GM21526 (cell line): ENCODE measurements around the gene TET2.

ENCODE experiments used
- ATAC-seq: cut with Tn5 transposase; IDR thresholded peaks from one replicate; pipeline ENCODE4 v1.9.1; 2021; ENCODE audit warnings: moderate library complexity; ENCODE audit not compliant: unreplicated experiment, low FRiP score

TET2 gene

DNA sequence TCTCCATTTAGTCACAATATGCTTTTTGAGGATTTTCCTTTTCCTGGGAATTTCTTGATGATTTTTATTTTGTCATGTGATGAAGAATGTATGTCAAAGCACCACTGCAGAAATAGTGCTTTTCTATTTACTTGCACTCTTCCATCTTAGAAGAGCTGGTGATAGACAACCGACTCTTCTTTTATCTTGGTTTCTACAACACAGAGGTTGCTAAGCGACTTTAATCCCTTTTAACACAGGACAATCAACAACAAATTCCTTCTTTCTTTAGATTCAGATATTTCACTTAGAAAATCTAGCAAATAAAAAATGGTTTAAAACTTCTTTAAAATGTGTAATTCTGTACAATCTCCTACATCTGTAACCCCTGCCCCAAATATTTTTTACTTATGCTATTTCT is 34.6 kb downstream of the TET2 start:
- no peak for ATAC-seq

GRCh38 chr4:105182211-105182610 is 35.5 kb downstream of the TET2 start:
- ATAC-seq, result no peak

DNA sequence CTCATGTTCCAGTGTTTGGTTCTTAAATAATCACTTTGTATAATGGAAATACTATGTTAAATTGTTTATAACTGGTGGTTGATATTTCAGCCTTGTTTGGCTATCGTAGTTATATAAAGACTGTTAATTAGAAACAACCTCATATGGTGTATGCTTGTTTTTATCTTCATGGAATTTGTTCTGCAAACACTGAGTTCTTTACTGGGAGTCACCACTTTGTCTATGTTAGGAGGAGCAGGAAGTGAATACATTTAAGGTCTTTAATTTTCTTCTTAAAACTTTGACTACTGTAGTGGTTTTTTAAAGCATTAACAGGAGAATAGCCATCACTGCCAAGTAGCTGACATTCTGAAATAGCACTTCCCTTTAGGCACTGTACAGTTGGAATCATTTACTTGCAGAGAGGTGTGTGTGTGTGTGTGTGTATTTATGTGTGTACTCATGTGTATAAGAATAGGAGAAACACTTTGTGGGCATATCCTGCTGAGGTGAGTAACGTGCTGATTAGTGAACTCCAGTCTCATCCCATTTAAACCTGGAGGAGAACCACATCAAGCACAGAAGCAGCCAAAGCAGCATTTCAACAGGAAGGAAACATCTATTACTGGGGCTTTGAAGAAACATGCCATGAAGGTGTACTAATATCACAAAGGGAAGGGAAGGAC is 37.8 kb downstream of the TET2 start:
- no peak for ATAC-seq

DNA sequence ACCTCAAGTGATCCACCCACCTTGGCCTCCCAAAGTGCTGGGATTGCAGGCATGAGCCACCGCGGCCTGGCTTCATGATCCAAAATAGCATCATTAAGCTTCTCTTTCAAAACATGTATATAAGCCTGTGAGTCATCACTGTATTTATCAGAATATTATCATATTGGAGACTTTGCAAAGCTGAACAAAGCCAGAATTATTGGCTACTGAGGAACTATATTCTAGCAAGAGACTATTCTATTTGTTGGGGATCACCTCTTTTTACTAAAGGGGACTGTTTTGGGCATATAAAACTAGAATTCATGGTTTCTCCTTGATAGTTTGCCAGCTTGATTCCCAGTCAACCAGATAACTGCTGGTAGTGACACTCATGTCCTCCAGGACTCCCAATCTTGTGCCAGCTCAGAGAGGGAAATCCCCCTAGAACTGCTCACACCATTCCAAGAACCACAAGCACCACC is 40.1 kb downstream of the TET2 start:
- ATAC-seq, result no peak

- no peak for ATAC-seq
Measured at GRCh38 chr4:105189855-105190650, 43.4 kb downstream of the TET2 start.

GRCh38 chr4:105191621-105192210 is 45.0 kb downstream of the TET2 start:
- peak; percentile 41 for ATAC-seq

DNA sequence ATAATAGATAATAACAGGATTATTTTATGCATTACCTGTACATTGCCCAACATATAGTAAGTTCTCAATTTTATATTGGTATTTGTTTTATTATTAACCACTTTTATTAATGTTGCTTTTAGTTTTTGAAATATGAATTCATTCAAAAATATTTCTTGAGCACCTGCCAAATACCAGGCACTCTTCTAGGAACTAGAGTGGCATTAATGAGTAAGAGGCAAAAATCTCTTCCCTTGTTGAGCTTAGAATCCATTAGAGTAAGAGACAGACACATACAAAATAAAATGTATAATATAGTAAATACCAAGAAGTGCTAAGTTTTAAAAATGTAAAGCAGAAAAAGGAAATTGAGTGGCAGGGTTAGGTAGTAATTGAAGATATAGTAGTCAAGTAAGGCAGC is 45.8 kb downstream of the TET2 start:
- no peak for ATAC-seq

GRCh38 chr4:105192910-105193309 is 46.2 kb downstream of the TET2 start:
- no peak for ATAC-seq

GRCh38 chr4:105193536-105193935 is 46.9 kb downstream of the TET2 start:
- no peak for ATAC-seq

GRCh38 chr4:105194328-105195231 is 47.9 kb downstream of the TET2 start:
- ATAC-seq, result peak; percentile 94

GRCh38 chr4:105196523-105197145 is 50.0 kb downstream of the TET2 start:
- ATAC-seq, result peak; percentile 43

DNA sequence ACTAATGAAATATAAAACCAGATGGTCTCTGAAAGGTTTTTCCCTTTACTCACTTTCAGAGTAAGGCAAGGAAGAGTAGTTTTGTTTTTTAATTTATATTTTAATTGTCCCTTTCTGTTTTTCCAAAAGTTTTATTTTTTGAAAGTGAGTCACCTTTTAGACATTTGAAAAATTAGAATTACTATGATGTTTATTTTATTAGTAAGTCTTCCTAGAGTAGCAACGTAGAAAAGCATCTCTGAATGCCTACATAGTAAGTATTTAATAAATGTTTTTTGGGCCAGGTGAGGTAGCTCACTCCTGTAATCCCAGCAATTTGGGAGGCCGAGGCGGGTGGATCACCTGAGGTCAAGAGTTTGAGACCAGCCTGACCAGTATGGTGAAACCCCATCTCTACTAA is 51.1 kb downstream of the TET2 start:
- no peak for ATAC-seq

DNA sequence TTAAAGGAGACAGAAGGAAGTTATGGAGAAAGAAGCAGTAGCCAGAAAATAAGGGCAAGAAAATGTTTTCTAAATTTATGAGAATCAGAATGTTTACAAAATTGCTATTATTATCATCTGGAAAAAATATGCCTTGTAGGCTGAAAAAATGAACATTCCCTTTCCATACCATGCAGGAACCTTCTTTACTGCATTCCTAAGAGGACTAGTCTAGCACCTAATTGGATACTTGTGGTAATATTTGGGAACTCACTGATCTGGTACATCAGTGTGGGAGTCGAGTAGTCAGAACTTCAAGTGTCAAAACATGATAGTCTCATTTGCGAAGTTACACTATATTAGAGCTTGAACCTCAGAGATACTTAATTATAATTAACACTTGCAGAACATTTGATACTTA is 51.9 kb downstream of the TET2 start:
- ATAC-seq, result no peak

DNA sequence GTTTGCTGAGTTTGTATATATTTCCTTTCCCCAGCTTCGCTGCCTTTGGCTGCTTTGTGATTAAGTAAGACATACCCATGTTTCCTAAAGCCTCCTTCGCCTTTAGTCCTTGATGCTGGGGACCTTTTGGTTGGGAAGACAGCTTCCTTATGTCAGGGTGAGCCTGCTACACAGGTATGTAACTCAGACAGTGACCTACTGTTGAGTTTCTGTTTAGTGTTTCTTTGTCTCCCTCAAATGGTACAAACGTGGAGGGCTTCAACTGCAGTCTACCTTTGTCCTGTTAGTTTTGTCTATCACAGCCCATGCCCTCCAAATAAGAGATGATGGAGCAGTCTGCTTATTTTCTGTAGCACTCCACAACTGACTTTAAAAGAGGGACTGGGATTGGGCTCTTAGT is 59.5 kb downstream of the TET2 start:
- ATAC-seq, result no peak

- no peak for ATAC-seq
Measured at GRCh38 chr4:105207386-105207785, 60.7 kb downstream of the TET2 start.

- no peak for ATAC-seq
Measured at GRCh38 chr4:105208561-105208960, 61.9 kb downstream of the TET2 start.

DNA sequence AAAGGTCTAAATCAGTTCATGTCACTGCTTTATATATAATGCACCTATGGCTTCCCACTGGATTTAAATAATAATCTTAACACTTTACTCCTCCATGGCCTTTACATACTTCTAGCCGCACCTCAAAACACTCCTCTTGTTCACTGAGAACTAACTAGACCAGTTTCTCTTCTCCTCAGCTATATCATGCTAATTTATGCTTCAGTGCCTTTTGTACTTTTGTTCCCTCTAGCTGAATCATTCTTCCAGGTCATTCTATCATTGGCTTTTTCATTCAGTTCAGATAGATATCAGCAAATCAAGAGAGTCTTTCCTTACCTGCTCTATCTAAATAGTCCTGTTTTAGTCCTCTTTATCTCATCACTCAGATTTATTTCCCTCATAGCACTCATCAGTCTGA is 64.2 kb downstream of the TET2 start:
- no peak for ATAC-seq

DNA sequence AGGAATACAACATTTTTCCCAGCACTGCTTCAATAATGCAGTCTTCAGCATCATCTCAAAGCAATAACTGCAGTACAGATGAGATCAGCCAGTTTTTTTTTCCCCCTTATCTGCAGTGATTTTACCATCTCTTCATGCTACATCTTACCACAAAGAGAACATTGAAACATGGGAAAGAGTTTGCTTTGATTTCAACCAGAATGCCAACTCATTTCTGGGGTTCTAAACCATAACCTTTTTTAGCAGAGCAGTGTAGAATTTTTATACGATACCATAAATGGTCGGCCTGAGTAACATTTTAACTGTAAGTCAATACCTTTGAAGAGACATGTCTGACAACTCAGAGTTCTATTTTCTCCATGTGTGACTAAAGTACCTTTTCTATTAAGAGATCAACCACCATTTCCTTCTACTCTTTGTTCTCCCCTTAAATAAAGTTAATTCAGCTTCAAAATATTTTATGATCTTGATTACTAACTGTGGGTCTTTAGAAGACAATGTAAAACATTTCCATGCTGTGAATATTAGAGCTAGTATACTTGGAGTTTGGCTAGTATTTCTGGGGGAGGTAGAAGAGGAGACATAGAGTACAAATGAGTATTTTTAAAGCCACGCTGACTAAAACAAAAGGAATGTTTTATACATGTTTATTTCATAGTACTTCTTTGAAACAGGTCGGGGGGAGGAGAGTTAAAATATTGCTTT is 69.1 kb downstream of the TET2 start:
- ATAC-seq, result peak; percentile 58

DNA sequence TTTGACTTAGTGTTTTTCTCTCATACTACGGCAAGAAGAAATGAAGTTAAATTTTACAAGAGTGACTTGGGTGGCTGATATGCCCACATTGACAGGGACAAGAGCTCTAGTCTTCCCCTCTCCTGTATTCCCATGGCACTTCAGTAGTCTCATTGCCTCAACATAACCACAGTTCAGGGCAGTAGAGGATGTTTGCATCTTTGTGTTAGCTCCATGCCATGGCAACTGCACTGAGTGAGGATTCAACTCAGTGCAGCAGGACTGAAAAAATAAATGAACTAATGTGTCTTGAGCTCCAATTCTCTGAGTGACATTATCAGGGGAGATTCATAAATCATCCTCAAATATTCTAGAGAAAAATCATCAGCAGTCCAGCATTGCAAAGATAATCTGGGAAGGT is 78.8 kb downstream of the TET2 start:
- ATAC-seq, result no peak

DNA sequence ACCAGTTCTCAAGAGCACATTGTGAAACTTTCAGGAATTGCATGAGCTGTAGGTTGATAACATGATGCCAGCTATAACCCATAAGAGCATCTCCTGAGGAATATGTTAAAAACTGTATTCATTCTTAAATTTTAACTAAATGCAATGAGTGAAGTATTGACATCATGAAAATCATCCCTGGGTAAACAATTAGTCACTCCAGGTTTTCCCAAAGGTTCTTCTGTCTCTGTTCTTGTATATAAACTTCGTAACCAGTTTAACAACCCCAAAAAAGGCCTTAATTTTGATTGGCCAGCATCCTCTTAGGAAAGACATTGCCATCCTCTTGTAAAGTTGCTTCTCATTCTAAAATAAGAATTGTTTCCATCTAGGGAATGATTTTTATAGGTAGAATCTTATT is 80.4 kb downstream of the TET2 start:
- ATAC-seq, result no peak
